ENCODE measurements around the gene NRL.

The NRL gene

DNA sequence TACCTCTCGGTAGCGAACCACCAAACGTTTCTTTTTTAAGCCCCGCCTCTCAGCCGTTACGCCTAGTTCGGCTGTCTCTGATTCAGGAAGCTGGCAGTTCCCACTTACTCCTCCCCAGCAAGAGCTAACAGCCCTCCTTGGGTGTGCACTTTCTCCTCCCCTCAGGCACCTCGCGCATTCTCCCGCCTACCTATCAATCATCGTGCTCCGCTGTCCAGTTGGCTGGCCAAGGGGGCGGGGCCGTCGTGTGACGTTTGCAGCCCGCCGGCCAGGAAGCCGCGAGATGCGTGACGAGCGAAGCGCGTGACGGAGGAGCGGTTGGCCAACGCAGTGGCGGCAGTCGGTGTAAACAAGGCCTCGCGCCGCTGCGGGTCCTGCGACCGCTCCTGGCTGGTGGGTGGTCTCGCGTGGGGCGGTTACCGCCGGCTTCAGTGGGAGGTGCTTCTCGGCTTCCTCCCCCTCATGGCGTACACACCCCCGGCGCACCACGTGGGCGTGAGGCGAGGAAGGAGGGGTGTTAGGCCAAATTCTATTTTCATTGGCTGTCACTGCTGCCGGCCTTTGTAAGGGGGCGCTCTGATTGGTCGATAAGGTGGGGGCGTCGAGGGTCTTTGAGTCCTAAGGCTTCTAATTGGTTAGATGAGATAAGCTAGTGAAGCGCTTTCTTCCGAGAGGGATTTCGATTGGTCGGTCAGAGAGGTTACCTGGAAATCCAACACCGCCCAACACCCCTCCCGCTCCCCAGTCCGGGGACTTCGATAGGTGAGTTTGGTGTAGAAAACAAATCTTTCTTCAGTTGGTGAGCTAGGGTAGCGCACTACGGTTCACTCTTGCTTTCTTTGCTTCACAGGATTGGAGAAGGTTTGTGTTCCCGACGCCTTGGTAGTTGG, at the start of gene NRL, which contains the start of gene DCAF11:
TSS of gene NRL (minus strand) at position 418 of the 890 bp plus-strand sequence. CDS start 32,101 bp downstream, outside the sequence.
TSS of gene DCAF11 (plus strand) at position 246 of the 890 bp plus-strand sequence. CDS start 818 bp downstream, outside the sequence.
- Histone ChIP-seq H3K4me1 (ENCODE audit: control insufficient read depth in 2 of 2, insufficient read depth in 2 of 2, low read length in 2 of 2) (peaks cover 18 to 26% of the 10 kb centered on the region in 2 donors), H3K36me3 (ENCODE audit: control insufficient read depth in 2 of 2, insufficient read depth in 2 of 2, low read length in 2 of 2) (peaks cover 24 to 31% of the 10 kb centered on the region in 2 donors)

DNA sequence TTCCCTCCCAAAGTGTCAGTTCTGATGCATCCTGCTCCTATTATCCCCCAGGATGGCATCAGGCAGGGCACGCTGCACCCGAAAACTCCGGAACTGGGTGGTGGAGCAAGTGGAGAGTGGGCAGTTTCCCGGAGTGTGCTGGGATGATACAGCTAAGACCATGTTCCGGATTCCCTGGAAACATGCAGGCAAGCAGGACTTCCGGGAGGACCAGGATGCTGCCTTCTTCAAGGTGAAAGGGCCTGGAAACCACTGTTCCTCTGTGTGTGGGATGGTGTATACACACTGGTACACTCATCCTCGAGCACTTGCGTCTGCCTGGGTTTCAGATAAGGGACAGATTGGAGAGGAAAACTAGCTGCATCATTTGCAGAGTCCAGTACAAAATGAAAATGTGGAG, 47.3 kb upstream of the NRL start:
- Histone ChIP-seq H3K36me3 (ENCODE audit: control insufficient read depth in 2 of 2, insufficient read depth in 2 of 2, low read length in 2 of 2) (peaks cover 63 to 68% of the 10 kb centered on the region in 2 donors), H3K27ac (ENCODE audit: low read depth in 2 of 2, low read length in 2 of 2) (peak overlapping the region; percentile 95 to 97), H3K4me1 (ENCODE audit: control insufficient read depth in 2 of 2, insufficient read depth in 2 of 2, low read length in 2 of 2) (peaks cover 16 to 19% of the 10 kb centered on the region in 2 donors)

More for the DNA sequence above, at the start of gene NRL, which contains the start of gene DCAF11:
- H3K27me3 ChIP-seq (ENCODE audit: control insufficient read depth in 2 of 2, insufficient read depth in 2 of 2, low read length in 2 of 2) = no peaks in the 10 kb centered on the region
- H3K9ac ChIP-seq (ENCODE audit: low read depth in 1 of 2, low read length in 2 of 2) = peak within 1 kb of the TSS; percentile 93 to 97
- H3K4me3 ChIP-seq (ENCODE audit: low read length in 2 of 2) = peak within 1 kb of the TSS; percentile 78 to 95
- no peaks in the 10 kb centered on the region for H3K9me3 ChIP-seq (ENCODE audit: control insufficient read depth in 2 of 2, low read length in 2 of 2)
- H3K27ac ChIP-seq (ENCODE audit: low read depth in 2 of 2, low read length in 2 of 2) = peak within 1 kb of the TSS; percentile 99 to 100

GRCh38 chr14:24160850-24161804, 46.4 kb upstream of the NRL start, which contains the start of gene IRF9:
Gene IRF9, plus strand, starts transcription at chr14:24161265. Its CDS starts 880 bp downstream, at chr14:24162145.
- Histone ChIP-seq H3K36me3 (ENCODE audit: control insufficient read depth in 2 of 2, insufficient read depth in 2 of 2, low read length in 2 of 2) (peaks cover 64 to 67% of the 10 kb centered on the region in 2 donors), H3K9ac (ENCODE audit: low read depth in 1 of 2, low read length in 2 of 2) (peak within 1 kb of the TSS; percentile 94 to 100), H3K27me3 (ENCODE audit: control insufficient read depth in 2 of 2, insufficient read depth in 2 of 2, low read length in 2 of 2) (no peaks in the 10 kb centered on the region), H3K4me3 (ENCODE audit: low read length in 2 of 2) (peak within 1 kb of the TSS; percentile 88 to 99), H3K27ac (ENCODE audit: low read depth in 2 of 2, low read length in 2 of 2) (peak within 1 kb of the TSS; percentile 95 to 97), H3K9me3 (ENCODE audit: control insufficient read depth in 2 of 2, low read length in 2 of 2) (no peaks in the 10 kb centered on the region), H3K4me1 (ENCODE audit: control insufficient read depth in 2 of 2, insufficient read depth in 2 of 2, low read length in 2 of 2) (peaks cover 16 to 19% of the 10 kb centered on the region in 2 donors)

More for the DNA sequence above, 47.3 kb upstream of the NRL start:
- peak overlapping the region; percentile 32 to 94 for H3K9ac ChIP-seq (ENCODE audit: low read depth in 1 of 2, low read length in 2 of 2)
- H3K27me3 ChIP-seq (ENCODE audit: control insufficient read depth in 2 of 2, insufficient read depth in 2 of 2, low read length in 2 of 2) = no peaks in the 10 kb centered on the region
- no peaks in the 10 kb centered on the region for H3K9me3 ChIP-seq (ENCODE audit: control insufficient read depth in 2 of 2, low read length in 2 of 2)
- peak overlapping the region; percentile 88 to 99 for H3K4me3 ChIP-seq (ENCODE audit: low read length in 2 of 2)

GRCh38 chr14:24160499-24160849, 45.7 kb upstream of the NRL start:
- peak overlapping the region in 1 of 2 donors; percentile 3 for H3K4me3 ChIP-seq (ENCODE audit: low read length in 2 of 2)
- no peaks in the 10 kb centered on the region for H3K9me3 ChIP-seq (ENCODE audit: control insufficient read depth in 2 of 2, low read length in 2 of 2)
- H3K27me3 ChIP-seq (ENCODE audit: control insufficient read depth in 2 of 2, insufficient read depth in 2 of 2, low read length in 2 of 2) = no peaks in the 10 kb centered on the region
- H3K4me1 ChIP-seq (ENCODE audit: control insufficient read depth in 2 of 2, insufficient read depth in 2 of 2, low read length in 2 of 2) = peaks cover 16 to 19% of the 10 kb centered on the region in 2 donors
- H3K9ac ChIP-seq (ENCODE audit: low read depth in 1 of 2, low read length in 2 of 2) = peak overlapping the region; percentile 94 to 100
- peaks cover 62 to 68% of the 10 kb centered on the region in 2 donors for H3K36me3 ChIP-seq (ENCODE audit: control insufficient read depth in 2 of 2, insufficient read depth in 2 of 2, low read length in 2 of 2)
- H3K27ac ChIP-seq (ENCODE audit: low read depth in 2 of 2, low read length in 2 of 2) = peak overlapping the region; percentile 95 to 97

DNA sequence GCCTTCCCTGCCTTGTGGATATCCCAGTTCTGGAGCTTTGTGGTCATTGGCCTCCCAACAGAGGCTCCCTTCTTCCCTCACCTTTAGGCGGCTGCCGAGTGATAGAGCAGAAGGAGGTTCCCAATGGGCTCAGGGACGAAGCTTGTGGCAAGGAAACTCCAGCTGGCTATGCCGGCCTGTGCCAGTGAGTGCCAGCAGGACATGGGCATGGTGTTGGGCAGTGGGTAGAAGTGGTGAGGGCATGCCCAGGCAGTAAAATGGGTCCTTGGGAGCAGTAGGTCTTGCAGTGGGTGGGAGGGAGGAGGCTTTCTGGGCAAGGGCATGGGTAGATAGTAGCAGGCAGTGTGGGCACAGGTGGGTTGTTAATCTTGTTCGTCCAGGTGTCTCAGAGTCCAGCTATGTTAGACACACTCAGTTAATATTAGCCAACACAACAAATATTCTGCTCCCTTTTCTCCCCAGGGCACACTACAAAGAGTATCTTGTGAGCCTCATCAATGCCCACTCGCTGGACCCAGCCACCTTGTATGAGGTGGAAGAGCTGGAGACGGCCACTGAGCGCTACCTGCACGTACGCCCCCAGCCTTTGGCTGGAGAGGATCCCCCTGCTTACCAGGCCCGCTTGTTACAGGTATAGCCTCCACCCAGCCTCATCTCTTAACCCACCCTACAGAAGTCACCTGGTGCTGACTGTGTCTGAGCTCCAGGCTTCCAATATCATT, 45.2 kb upstream of the NRL start:
- Histone ChIP-seq H3K4me1 (ENCODE audit: control insufficient read depth in 2 of 2, insufficient read depth in 2 of 2, low read length in 2 of 2) (peaks cover 16 to 19% of the 10 kb centered on the region in 2 donors), H3K36me3 (ENCODE audit: control insufficient read depth in 2 of 2, insufficient read depth in 2 of 2, low read length in 2 of 2) (peaks cover 62 to 68% of the 10 kb centered on the region in 2 donors), H3K9me3 (ENCODE audit: control insufficient read depth in 2 of 2, low read length in 2 of 2) (no peaks in the 10 kb centered on the region), H3K27me3 (ENCODE audit: control insufficient read depth in 2 of 2, insufficient read depth in 2 of 2, low read length in 2 of 2) (no peaks in the 10 kb centered on the region), H3K9ac (ENCODE audit: low read depth in 1 of 2, low read length in 2 of 2) (no peak overlapping the region), H3K27ac (ENCODE audit: low read depth in 2 of 2, low read length in 2 of 2) (peak overlapping the region; percentile 95 to 97), H3K4me3 (ENCODE audit: low read length in 2 of 2) (no peak overlapping the region)

DNA sequence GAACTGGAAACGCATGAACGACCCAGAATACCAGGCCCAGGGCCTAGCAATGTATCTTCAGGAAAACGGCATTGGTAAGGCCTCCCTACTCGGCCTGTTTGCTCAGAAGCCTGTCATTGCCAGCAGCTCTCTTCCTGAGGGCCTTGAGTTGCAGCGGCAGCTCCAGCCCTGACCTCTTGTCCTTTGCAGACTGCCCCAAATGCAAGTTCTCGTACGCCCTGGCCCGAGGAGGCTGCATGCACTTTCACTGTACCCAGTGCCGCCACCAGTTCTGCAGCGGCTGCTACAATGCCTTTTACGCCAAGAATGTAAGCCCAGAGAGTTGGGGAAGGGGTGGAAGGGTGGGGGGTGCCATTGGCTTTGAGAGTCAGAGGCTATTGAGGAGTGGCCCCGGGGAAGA, 42.6 kb upstream of the NRL start:
- peaks cover 46 to 55% of the 10 kb centered on the region in 2 donors for H3K36me3 ChIP-seq (ENCODE audit: control insufficient read depth in 2 of 2, insufficient read depth in 2 of 2, low read length in 2 of 2)
- H3K4me3 ChIP-seq (ENCODE audit: low read length in 2 of 2) = no peak overlapping the region
- no peak overlapping the region for H3K27ac ChIP-seq (ENCODE audit: low read depth in 2 of 2, low read length in 2 of 2)
- H3K9me3 ChIP-seq (ENCODE audit: control insufficient read depth in 2 of 2, low read length in 2 of 2) = no peaks in the 10 kb centered on the region
- peaks cover 11 to 15% of the 10 kb centered on the region in 2 donors for H3K4me1 ChIP-seq (ENCODE audit: control insufficient read depth in 2 of 2, insufficient read depth in 2 of 2, low read length in 2 of 2)
- no peaks in the 10 kb centered on the region for H3K27me3 ChIP-seq (ENCODE audit: control insufficient read depth in 2 of 2, insufficient read depth in 2 of 2, low read length in 2 of 2)
- H3K9ac ChIP-seq (ENCODE audit: low read depth in 1 of 2, low read length in 2 of 2) = no peak overlapping the region

- H3K4me1 ChIP-seq (ENCODE audit: control insufficient read depth in 2 of 2, insufficient read depth in 2 of 2, low read length in 2 of 2) = peaks cover 6 to 11% of the 10 kb centered on the region in 2 donors
- H3K9ac ChIP-seq (ENCODE audit: low read depth in 1 of 2, low read length in 2 of 2) = no peak overlapping the region
- peaks cover 49 to 57% of the 10 kb centered on the region in 2 donors for H3K36me3 ChIP-seq (ENCODE audit: control insufficient read depth in 2 of 2, insufficient read depth in 2 of 2, low read length in 2 of 2)
- no peak overlapping the region for H3K4me3 ChIP-seq (ENCODE audit: low read length in 2 of 2)
- no peak overlapping the region for H3K27ac ChIP-seq (ENCODE audit: low read depth in 2 of 2, low read length in 2 of 2)
- no peaks in the 10 kb centered on the region for H3K27me3 ChIP-seq (ENCODE audit: control insufficient read depth in 2 of 2, insufficient read depth in 2 of 2, low read length in 2 of 2)
- no peaks in the 10 kb centered on the region for H3K9me3 ChIP-seq (ENCODE audit: control insufficient read depth in 2 of 2, low read length in 2 of 2)
Measured at GRCh38 chr14:24156840-24157239, 42.1 kb upstream of the NRL start.

GRCh38 chr14:24155100-24155499, 40.4 kb upstream of the NRL start:
- H3K4me3 ChIP-seq (ENCODE audit: low read length in 2 of 2) = no peak overlapping the region
- H3K27ac ChIP-seq (ENCODE audit: low read depth in 2 of 2, low read length in 2 of 2) = no peak overlapping the region
- no peaks in the 10 kb centered on the region for H3K27me3 ChIP-seq (ENCODE audit: control insufficient read depth in 2 of 2, insufficient read depth in 2 of 2, low read length in 2 of 2)
- H3K9me3 ChIP-seq (ENCODE audit: control insufficient read depth in 2 of 2, low read length in 2 of 2) = no peaks in the 10 kb centered on the region
- H3K36me3 ChIP-seq (ENCODE audit: control insufficient read depth in 2 of 2, insufficient read depth in 2 of 2, low read length in 2 of 2) = peaks cover 59 to 69% of the 10 kb centered on the region in 2 donors
- H3K9ac ChIP-seq (ENCODE audit: low read depth in 1 of 2, low read length in 2 of 2) = no peak overlapping the region
- no peaks in the 10 kb centered on the region for H3K4me1 ChIP-seq (ENCODE audit: control insufficient read depth in 2 of 2, insufficient read depth in 2 of 2, low read length in 2 of 2)

DNA sequence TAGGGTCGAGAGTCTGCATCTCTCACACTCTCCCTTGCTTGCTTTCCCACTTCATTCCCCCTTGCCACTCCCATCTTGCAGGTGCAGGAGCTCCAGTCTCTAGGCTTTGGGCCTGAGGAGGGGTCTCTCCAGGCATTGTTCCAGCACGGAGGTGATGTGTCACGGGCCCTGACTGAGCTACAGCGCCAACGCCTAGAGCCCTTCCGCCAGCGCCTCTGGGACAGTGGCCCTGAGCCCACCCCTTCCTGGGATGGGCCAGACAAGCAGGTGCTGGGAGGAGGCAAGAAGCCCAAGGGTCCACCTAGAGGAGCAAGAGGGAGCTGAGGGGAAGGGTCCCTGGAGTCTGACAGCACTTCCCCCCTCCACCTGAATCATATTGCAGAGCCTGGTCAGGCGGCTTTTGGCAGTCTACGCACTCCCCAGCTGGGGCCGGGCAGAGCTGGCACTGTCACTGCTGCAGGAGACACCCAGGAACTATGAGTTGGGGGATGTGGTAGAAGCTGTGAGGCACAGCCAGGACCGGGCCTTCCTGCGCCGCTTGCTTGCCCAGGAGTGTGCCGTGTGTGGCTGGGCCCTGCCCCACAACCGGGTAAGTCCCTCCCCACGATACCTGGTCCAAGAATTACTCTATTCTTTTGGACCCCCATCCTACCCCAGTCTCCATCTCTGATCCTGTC, 36.8 kb upstream of the NRL start:
- no peaks in the 10 kb centered on the region for H3K9me3 ChIP-seq (ENCODE audit: control insufficient read depth in 2 of 2, low read length in 2 of 2)
- H3K4me1 ChIP-seq (ENCODE audit: control insufficient read depth in 2 of 2, insufficient read depth in 2 of 2, low read length in 2 of 2) = peaks cover 10 to 13% of the 10 kb centered on the region in 2 donors
- no peak overlapping the region for H3K4me3 ChIP-seq (ENCODE audit: low read length in 2 of 2)
- no peaks in the 10 kb centered on the region for H3K27me3 ChIP-seq (ENCODE audit: control insufficient read depth in 2 of 2, insufficient read depth in 2 of 2, low read length in 2 of 2)
- H3K27ac ChIP-seq (ENCODE audit: low read depth in 2 of 2, low read length in 2 of 2) = no peak overlapping the region
- no peak overlapping the region for H3K9ac ChIP-seq (ENCODE audit: low read depth in 1 of 2, low read length in 2 of 2)
- peaks cover 46 to 55% of the 10 kb centered on the region in 2 donors for H3K36me3 ChIP-seq (ENCODE audit: control insufficient read depth in 2 of 2, insufficient read depth in 2 of 2, low read length in 2 of 2)
